ENCODE data around the gene DAAM1.

GRCh38 chr14:59282378-59282765, 93.9 kb downstream of the DAAM1 start:
- TF ChIP-seq CTCF (IDR thresholded peaks at IDR 0.05) (no peak), EZH2 (IDR thresholded peaks at IDR 0.05) (no peak), EZH2phosphoT487 (IDR thresholded peaks at IDR 0.05) (no peak)
